GM19239 (cell line): ENCODE measurements around the gene PTRH1.
"Not testable (repeated sequence)": the region's sequence is repeated elsewhere in the genome, so short reads cannot be mapped to it uniquely, and the experiment has no call there.

Experiments used
- DNase-seq: peaks from one replicate; pipeline ENCODE4 v3.0.0; 2011; ENCODE audit warnings: low spot score; ENCODE audit not compliant: insufficient read length
- FAIRE-seq: peaks from 2 replicates; lab custom pipeline; 2011; peaks lifted over from hg19 to GRCh38; lab: Jason Lieb, UNC

PTRH1 gene

GRCh38 chr9:127715470-127716337 is at the start of gene PTRH1, which contains the start of gene TTC16:
TSS of gene PTRH1 (minus strand) at chr9:127715663. CDS start at chr9:127715639, 24 bp downstream.
TSS of gene TTC16 (plus strand) at chr9:127716079. CDS start at chr9:127716146, 67 bp downstream.
- peak; percentile 98 for DNase-seq
- peak; percentile 98 for FAIRE-seq

GRCh38 chr9:127763918-127764384 is 48.5 kb upstream of the PTRH1 start:
- no peak for DNase-seq

GRCh38 chr9:127762111-127762676 is 46.7 kb upstream of the PTRH1 start:
- no peak for FAIRE-seq
- no peak for DNase-seq

More at GRCh38 chr9:127763918-127764384, 48.5 kb upstream of the PTRH1 start:
- no peak for FAIRE-seq

- FAIRE-seq, result no peak
- no peak for DNase-seq
Observed at GRCh38 chr9:127761491-127761956, 46.1 kb upstream of the PTRH1 start.

- DNase-seq (no peak), FAIRE-seq (no peak)
Observed at GRCh38 chr9:127761061-127761460, 45.6 kb upstream of the PTRH1 start.

- FAIRE-seq (no peak), DNase-seq (no peak)
Observed at GRCh38 chr9:127758843-127759242, 43.4 kb upstream of the PTRH1 start.

- not testable (repeated sequence) for FAIRE-seq
Observed at GRCh38 chr9:127756776-127757175, 41.3 kb upstream of the PTRH1 start.

GRCh38 chr9:127756233-127756632 is 40.8 kb upstream of the PTRH1 start:
- FAIRE-seq, result no peak
- DNase-seq, result no peak

More at GRCh38 chr9:127756776-127757175, 41.3 kb upstream of the PTRH1 start:
- not testable (repeated sequence) for DNase-seq

GRCh38 chr9:127755061-127756060 is 39.9 kb upstream of the PTRH1 start:
- no peak for DNase-seq
- FAIRE-seq, result no peak

- DNase-seq (no peak), FAIRE-seq (no peak)
Observed at GRCh38 chr9:127754099-127755060, 38.9 kb upstream of the PTRH1 start.

GRCh38 chr9:127753622-127754021 is 38.2 kb upstream of the PTRH1 start:
- FAIRE-seq (no peak), DNase-seq (no peak)

GRCh38 chr9:127753148-127753547 is 37.7 kb upstream of the PTRH1 start:
- no peak for FAIRE-seq
- no peak for DNase-seq

- DNase-seq (no peak), FAIRE-seq (no peak)
Observed at GRCh38 chr9:127751269-127752054, 36.0 kb upstream of the PTRH1 start.

- DNase-seq (no peak), FAIRE-seq (no peak)
Observed at GRCh38 chr9:127749090-127749787, 33.8 kb upstream of the PTRH1 start.

- DNase-seq (no peak), FAIRE-seq (no peak)
Observed at GRCh38 chr9:127746959-127747569, 31.6 kb upstream of the PTRH1 start.

- FAIRE-seq (no peak), DNase-seq (no peak)
Observed at GRCh38 chr9:127744398-127745110, 29.1 kb upstream of the PTRH1 start.
